Ovary (tissue), 9 donors: ENCODE data around the gene USH2A. TPM values are rescaled to one million over a fixed set of nuclear protein-coding genes. Genes with fewer than 3 reads are reported as not detected.

Experiments
- DNase-seq, 5 donors: peaks; one replicate each; pipeline ENCODE4 v3.0.0-alpha.2; 2019 to 2020
- H3K27ac ChIP-seq, 2 donors: fragments of 200-600 bp; one replicate each; pipeline versions ENCODE4 v1.5.1 to v1.8.0; 2019 to 2022
- H3K27me3 ChIP-seq: fragments of 200-600 bp; one replicate; pipeline ENCODE4 v1.8.0; 2022
- H3K36me3 ChIP-seq: fragments of 200-600 bp; sonication (generic); one replicate; pipeline ENCODE4 v1.5.1; 2019
- H3K4me1 ChIP-seq: one replicate; pipeline ENCODE4 v1.8.1; 2013; ENCODE audit warnings: mild to moderate bottlenecking, moderate library complexity; ENCODE audit not compliant: insufficient read depth
- H3K4me3 ChIP-seq: fragments of 200-600 bp; sonication (generic); one replicate; pipeline ENCODE4 v1.5.1; 2017
- H3K9me3 ChIP-seq, 2 donors: fragments of 200-600 bp in 1 of 2; sonication (generic) in 1 of 2; one replicate each; pipeline versions ENCODE4 v1.5.1 to v1.8.1; 2013 to 2019; ENCODE audit warnings: mild to moderate bottlenecking in 1 of 2, moderate library complexity in 1 of 2
- EP300 ChIP-seq: sonication (generic); formaldehyde crosslinking; IDR thresholded peaks from one replicate; pipeline ENCODE4 v1.6.1; 2017; ENCODE audit warnings: antibody characterized with exemption
- POLR2A ChIP-seq: fragments of 450-650 bp; IDR thresholded peaks from one replicate; pipeline ENCODE4 v1.6.1; 2017; ENCODE audit warnings: antibody characterized with exemption, mild to moderate bottlenecking, moderate library complexity
- WGBS, 3 donors: extraction: QIAGEN DNeasy Blood & Tissue Kit in 1 of 3; methylation state at CpG; one replicate each; pipeline versions ENCODE4 v1.1.5 to v1.1.7; 2013 to 2017; 5-methylcytosine and 5-hydroxymethylcytosine counted together
- intact Hi-C, 4 donors: fragments of 100-400 bp; cut with DNase I; formaldehyde crosslinking; loops; one replicate each; pipeline versions ENCODE4 v1.11.0 to v1.15.1; 2022 to 2023
- polyA plus RNA-seq, 2 donors: library from polyadenylated mRNA; stranded (reverse); fragments of 200-250 nt in 1 of 2; fragments of 350-450 nt in 1 of 2; fragmentation: Illumina TruSeq in 1 of 2; extraction: RNeasy Lipid Tissue Mini Kit (QIAGEN cat#74804) in 1 of 2; gene quantifications; one replicate each; pipeline ENCODE4 v1.2.3, GENCODE V29; 2013 to 2014
- total RNA-seq, 7 donors: library from RNA; depleted of rRNA in 2 of 7; stranded (reverse); fragments of >200 nt in 2 of 7; fragmentation: NEBNext Ultra II Directional in 3 of 7; extraction: Animal tissue kit (Norgen Biotek cat#: 25700) in 3 of 7; gene quantifications; one replicate each; pipeline versions ENCODE4 v1.1.0 to v1.2.4, GENCODE V29; 2016 to 2023
- TF ChIP-seq, protein P1 (sequence below), 3 donors: fragments of 450-650 bp in 2 of 3; fragments of 200-600 bp in 1 of 3; IDR thresholded peaks; one replicate each; pipeline versions ENCODE4 v1.5.1 to v1.8.0; 2016 to 2022; ENCODE audit warnings: antibody characterized with exemption in 3 of 3, mild to moderate bottlenecking in 1 of 3
- donor health status: DM: no; HTN: no; CAD: no; lungs with moderate emphysema.
- donor health status: DM: no; HTN: no; CAD: no.
- donor health status: Bipolar disorder and iron deficiency.
- donor health status: DM: yes; HTN: yes; CAD: no.
- donor health status: DM: no; HTN: no; CAD: no.
- donor health status: DM: yes; HTN: yes; CAD: no.

Gene USH2A
- total and polyA plus RNA-seq, 9 donors, result 0.01 to 0.11 TPM; not detected in 7

DNA sequence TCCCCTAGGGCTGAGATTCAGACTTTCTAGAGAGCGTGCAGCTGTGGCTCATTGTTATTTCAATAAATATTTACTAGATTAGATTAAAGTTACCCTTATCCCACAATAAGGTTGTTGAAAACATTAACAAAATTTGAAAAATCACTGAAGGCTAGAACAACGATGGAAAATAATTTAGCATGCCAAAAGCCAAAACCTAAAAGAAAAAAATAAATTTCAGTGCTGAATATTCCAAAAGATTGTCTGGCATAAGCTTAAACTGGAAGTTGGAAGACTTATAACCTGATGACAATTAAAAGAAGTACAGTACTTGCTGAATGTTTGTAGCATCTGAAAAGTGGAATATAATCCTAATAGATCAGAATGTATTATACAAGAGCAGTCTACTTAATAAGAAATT lies 221.3 kb downstream of the USH2A start:
- no peaks in the 10 kb centered on the region for H3K36me3 ChIP-seq
- intact Hi-C loops, result no loop called here
- 3 to 16% (median 5%) methylated on average over 2 of the region's 2 CpGs for WGBS, 3 donors
- no peak for DNase-seq
- no peaks in the 10 kb centered on the region for H3K9me3 ChIP-seq
- TF ChIP-seq, protein P1, sequence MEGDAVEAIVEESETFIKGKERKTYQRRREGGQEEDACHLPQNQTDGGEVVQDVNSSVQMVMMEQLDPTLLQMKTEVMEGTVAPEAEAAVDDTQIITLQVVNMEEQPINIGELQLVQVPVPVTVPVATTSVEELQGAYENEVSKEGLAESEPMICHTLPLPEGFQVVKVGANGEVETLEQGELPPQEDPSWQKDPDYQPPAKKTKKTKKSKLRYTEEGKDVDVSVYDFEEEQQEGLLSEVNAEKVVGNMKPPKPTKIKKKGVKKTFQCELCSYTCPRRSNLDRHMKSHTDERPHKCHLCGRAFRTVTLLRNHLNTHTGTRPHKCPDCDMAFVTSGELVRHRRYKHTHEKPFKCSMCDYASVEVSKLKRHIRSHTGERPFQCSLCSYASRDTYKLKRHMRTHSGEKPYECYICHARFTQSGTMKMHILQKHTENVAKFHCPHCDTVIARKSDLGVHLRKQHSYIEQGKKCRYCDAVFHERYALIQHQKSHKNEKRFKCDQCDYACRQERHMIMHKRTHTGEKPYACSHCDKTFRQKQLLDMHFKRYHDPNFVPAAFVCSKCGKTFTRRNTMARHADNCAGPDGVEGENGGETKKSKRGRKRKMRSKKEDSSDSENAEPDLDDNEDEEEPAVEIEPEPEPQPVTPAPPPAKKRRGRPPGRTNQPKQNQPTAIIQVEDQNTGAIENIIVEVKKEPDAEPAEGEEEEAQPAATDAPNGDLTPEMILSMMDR (IDR thresholded peaks at IDR 0.05), result no peak
- no peak for TF ChIP-seq EP300
- no peak overlapping the region for H3K27ac ChIP-seq
- H3K4me3 ChIP-seq, result no peak overlapping the region
- no peaks in the 10 kb centered on the region for H3K4me1 ChIP-seq
- no peaks in the 10 kb centered on the region for H3K27me3 ChIP-seq

DNA sequence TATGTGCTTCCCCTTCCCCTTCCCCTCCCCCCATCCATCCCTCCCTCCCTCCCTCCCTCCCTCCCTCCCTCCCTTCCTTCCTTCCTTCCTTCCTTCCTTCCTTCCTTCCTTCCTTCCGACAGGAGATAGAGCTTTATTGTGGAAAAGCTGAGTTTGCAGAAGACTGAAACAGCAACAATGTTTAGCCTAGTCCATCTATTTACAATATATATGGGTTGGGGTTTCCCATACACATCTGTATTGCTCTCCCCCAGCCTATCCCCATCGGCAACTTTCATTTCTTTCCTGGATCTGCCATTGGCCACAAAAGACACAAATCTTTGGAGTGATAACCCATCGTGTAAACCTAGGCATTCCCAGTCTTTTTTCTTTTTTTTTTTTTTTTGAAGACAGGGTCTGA lies 222.3 kb downstream of the USH2A start:
- TF ChIP-seq, protein P1 (IDR thresholded peaks at IDR 0.05), result no peak
- TF ChIP-seq EP300, result no peak
- TF ChIP-seq POLR2A, result no peak
- Histone ChIP-seq H3K27me3 (no peaks in the 10 kb centered on the region), H3K4me3 (no peak overlapping the region), H3K4me1 (no peaks in the 10 kb centered on the region), H3K27ac (no peak overlapping the region), H3K36me3 (no peaks in the 10 kb centered on the region), H3K9me3 (no peaks in the 10 kb centered on the region)
- WGBS, 3 donors, result 84 to 87% (median 85%) methylated on average over 3 of the region's 3 CpGs
- intact Hi-C loops, result no loop called here
- no peak for DNase-seq

DNA sequence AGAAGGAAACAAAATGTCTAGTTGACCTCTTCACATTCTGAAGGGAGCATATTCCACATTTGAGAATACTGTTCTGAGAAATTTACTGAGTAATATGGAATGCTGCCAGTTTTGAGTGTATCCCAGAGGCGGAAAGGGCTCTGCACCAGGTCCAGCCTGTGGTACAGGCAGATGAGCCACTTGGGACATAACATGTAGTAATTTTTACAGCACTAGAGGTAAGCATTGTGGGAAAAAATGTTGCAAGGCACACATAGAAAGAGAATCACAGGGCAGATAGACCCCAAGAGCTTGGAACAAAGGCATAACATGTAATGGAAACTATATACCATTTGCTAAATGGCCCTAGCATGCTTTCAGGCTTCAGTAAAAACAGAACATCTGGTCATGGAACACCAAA lies 228.5 kb downstream of the USH2A start:
- Histone ChIP-seq H3K27ac (no peak overlapping the region), H3K36me3 (no peaks in the 10 kb centered on the region), H3K27me3 (no peaks in the 10 kb centered on the region), H3K9me3 (no peaks in the 10 kb centered on the region), H3K4me3 (no peak overlapping the region), H3K4me1 (no peaks in the 10 kb centered on the region)
- no peak for DNase-seq
- WGBS, 3 donors, result 77 to 82% (median 78%) methylated on average over 1 of the region's 1 CpG
- intact Hi-C loops, result no loop called here
- TF ChIP-seq POLR2A, result no peak
- TF ChIP-seq, protein P1 (IDR thresholded peaks at IDR 0.05), result no peak
- TF ChIP-seq EP300, result no peak

DNA sequence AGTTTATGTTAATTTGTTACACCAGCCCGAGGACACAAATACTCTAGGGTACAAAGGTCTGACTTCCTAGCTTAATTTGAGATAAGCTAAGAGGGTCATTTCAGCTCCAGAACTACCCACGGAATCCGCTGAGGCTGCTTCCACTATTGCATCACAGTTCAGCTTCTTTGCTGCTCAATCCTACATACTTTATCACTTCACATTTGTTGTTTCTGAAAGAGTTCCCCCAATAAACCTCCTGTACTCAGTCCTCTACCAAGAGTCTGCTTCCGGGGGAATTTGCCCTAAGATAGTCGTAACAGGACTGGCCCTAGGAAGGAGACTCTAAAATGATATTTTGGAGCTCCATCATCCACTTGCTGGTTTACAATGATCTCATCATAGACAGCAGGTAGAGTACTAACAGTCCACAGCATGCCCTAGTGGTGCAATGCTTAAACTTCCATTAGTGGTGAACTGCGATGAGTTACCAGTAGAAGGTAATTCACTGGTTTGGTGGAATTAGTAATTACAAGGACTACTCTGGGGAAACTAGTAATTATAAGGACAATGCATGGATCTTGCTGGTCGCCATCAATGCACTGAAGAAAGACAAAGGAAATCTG lies 229.3 kb downstream of the USH2A start:
- 75 to 80% (median 77%) methylated on average over 7 of the region's 7 CpGs for WGBS, 3 donors
- intact Hi-C loops, result no loop called here
- no peak overlapping the region for H3K4me3 ChIP-seq

More for the DNA sequence above, 229.3 kb downstream of the USH2A start:
- Histone ChIP-seq H3K36me3 (no peaks in the 10 kb centered on the region), H3K9me3 (no peaks in the 10 kb centered on the region), H3K4me1 (no peaks in the 10 kb centered on the region), H3K27me3 (no peaks in the 10 kb centered on the region), H3K27ac (no peak overlapping the region)
- DNase-seq, result no peak
- TF ChIP-seq, protein P1 (IDR thresholded peaks at IDR 0.05), result no peak
- TF ChIP-seq POLR2A (no peak), EP300 (no peak)
